ENCODE results near the gene VWA5B1.

GRCh38 chr1:20337581-20337980, 46.9 kb downstream of the VWA5B1 start:
- TF ChIP-seq POLR2A (IDR thresholded peaks at IDR 0.05) (no peak), CTCF (IDR thresholded peaks at IDR 0.05 in 8 of 11, conservative IDR thresholded peaks at IDR 0.05 in 3 of 11) (no peak), POLR2AphosphoS5 (IDR thresholded peaks at IDR 0.05) (no peak)

Data from spleen (tissue), 7 donors.